Heart left ventricle (tissue), 13 donors: ENCODE data around the gene MCTP2.

Experiments used
- CTCF ChIP-seq, 12 donors: fragments of 200-600 bp; sonication (generic) in 4 of 12; IDR thresholded peaks; one replicate each; pipeline versions ENCODE4 v1.5.0 to v1.8.0; 2018 to 2022; ENCODE audit warnings: antibody characterized with exemption in 12 of 12, mild to moderate bottlenecking in 5 of 12
- POLR2A ChIP-seq, 2 donors: fragments of 450-650 bp; IDR thresholded peaks; one replicate each; pipeline ENCODE4 v1.6.1; 2017; ENCODE audit warnings: antibody characterized with exemption in 2 of 2, mild to moderate bottlenecking in 2 of 2, moderate library complexity in 2 of 2
- donor health status: ischemic (EF 13 %, LVEDD 7.1; RV severe dilation, severe dysfunction).
- donor health status: DM: no; HTN: yes; CAD: no.
- donor health status: DM: no; HTN: no; CAD: no.
- donor health status: ischemic (EF 25% LVEDD 6.9; RV normal size, moderate dysfunction).
- donor health status: ischemic (EF 25% LVEDD 5.7; RV mildly dilated, moderate dysfunction).
- donor health status: ischemic (EF 35%, LVEDD 5.7; RV mildly dilated, moderate dysfunction).
- donor health status: nonischemic (EF 11% LVEDD 7.7; RV severe dilation, severe dysfunction).
- donor health status: DM: yes; HTN: yes; CAD: no.
- donor health status: PGD.
- donor health status: ischemic (EF 29% LVEDD 5.4; RV normal size, mild dysfunction).
- donor health status: nonischemic (EF 23%, LVEDD 6.1; RV moderate dilation, normal function).

- no peak for TF ChIP-seq CTCF (IDR thresholded peaks at IDR 0.05)
- TF ChIP-seq POLR2A (IDR thresholded peaks at IDR 0.05), result no peak
Observed at GRCh38 chr15:94485148-94485719, 253.9 kb downstream of the MCTP2 start.
